ENCODE measurements around the gene PLVAP.
"Not testable (repeated sequence)": the region's sequence is repeated elsewhere in the genome, so short reads cannot be mapped to it uniquely, and the experiment has no call there.

PLVAP gene

GRCh38 chr19:17393002-17393401, 15.9 kb upstream of the PLVAP start:
- in situ Hi-C loops (cut with HindIII; ENCODE audit: low pct_unique_long_range_greater_than_20kb, low sequenced_read_pairs): no loop called here
- no peak for TF ChIP-seq JUND (IDR thresholded peaks at IDR 0.05; ENCODE audit: low read depth)
- DNase-seq (ENCODE audit: low read depth in 1 of 2, low spot score in 1 of 2): peak in 1 of 2 experiments; percentile 24

DNA sequence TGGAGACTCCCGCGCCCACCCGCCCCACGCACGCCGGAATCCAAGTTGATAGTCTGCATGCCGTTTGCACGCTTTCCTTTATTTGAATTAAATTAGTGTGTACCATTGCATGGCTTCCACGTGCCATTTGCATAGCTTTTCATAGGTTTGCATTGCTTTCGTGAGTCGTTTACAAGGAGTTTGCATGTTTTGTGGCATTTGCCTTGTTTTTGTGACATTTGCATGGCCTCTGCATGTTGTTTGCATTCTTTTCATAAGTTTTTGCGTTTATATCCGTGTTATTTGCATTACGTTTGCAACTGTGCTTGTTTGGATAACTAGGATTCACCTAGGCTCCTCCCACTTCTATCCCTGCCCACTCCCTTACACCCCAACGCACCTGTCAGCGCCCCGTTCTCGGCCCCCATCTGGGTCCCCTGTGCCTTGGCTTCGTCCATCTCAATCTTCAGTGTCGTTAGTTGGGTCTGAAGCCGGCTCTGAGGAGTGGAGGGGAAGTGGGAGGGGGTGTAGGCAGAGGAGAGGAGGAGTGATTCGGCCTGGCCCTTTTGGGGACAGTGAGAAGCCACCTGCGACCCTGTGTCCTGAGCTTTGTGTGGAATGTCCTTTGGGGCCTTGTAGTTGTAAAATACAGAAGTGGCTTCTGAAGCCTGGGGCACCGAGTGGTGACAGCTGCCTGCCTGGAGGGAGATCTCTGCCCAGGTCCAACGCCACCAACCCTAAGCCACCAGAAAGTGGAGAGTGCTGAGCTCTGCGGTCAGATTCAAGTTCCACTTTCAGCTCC, 14.4 kb upstream of the PLVAP start:
- in situ Hi-C loops (cut with HindIII; ENCODE audit: low pct_unique_long_range_greater_than_20kb, low sequenced_read_pairs): no loop called here
- no peak for TF ChIP-seq JUND (IDR thresholded peaks at IDR 0.05; ENCODE audit: low read depth)
- peak in 1 of 2 experiments; percentile 43 for DNase-seq (ENCODE audit: low read depth in 1 of 2, low spot score in 1 of 2)

DNA sequence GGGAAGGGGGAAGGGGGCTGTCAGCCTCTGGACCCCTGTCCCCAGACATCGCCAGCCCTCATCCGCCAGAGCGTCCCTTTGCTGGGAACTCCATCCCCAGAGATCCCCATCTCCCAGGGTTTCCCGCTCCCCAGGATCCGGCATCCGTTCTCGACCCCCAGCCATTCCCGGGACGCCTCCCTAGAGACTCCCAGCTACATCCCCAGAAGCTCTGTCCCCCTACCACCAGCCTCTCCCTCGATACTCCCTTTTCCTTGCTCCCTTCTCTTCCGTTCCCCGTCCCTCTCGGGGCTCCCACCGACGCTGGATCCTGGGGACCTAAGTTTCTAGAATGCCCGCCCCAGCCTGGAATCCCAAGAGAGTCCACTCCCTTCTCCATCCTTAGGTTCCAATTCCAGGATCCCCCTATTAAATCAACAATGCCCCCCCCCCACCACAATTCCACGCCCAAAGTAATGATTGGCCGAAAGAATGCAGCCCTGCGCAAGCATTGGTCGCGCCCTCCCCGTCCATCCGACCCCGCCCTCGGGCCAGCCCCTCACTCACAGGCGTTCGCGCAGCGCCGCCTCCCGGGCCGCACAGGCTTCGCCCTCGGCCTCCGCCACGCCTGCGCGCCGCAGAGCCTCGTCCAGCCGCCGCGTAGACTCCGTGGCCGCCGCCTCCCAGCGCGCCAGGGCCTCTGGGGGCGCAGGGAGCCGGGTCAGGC, 13.7 kb upstream of the PLVAP start:
- TF ChIP-seq JUND (IDR thresholded peaks at IDR 0.05; ENCODE audit: low read depth): no peak
- DNase-seq (ENCODE audit: low read depth in 1 of 2, low spot score in 1 of 2): peak; percentile 93 to 94
- in situ Hi-C loops (cut with HindIII; ENCODE audit: low pct_unique_long_range_greater_than_20kb, low sequenced_read_pairs): no loop called here

DNA sequence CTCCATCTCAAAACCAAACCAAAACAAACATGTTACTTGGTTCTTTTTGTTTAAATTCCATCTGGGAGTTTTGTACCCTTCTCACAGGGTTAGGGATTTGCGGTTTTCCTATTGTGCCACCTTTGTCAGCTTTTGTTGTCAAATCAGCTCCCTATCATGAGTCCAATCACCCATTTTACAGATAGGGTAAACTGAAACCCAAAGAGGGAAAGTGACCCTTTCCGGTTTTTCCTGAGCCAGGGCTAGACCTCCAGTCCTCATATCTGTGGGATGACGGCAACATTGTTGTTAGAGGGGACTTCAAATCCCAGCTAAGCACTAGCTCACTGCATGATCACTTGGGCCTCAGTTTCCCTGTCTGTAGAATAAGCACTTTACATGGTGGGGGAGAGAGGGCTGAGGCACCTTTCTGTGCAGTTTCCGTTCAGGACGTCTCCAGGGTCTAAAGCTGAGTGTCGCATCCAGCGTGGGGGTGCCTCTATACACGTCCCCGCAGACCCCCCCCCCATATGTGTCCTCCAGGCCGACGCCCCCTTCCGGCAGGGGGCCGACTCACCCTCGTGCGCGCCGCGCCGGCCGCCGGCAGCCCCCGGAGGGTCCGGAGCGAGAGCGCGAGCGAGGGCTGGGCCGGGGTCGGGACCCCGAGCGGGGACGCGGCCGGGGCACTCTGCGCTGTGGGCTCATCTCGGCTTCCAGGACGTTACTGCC, 13.0 kb upstream of the PLVAP start:
- DNase-seq (ENCODE audit: low read depth in 1 of 2, low spot score in 1 of 2): no peak
- TF ChIP-seq JUND (IDR thresholded peaks at IDR 0.05; ENCODE audit: low read depth): no peak
- in situ Hi-C loops (cut with HindIII; ENCODE audit: low pct_unique_long_range_greater_than_20kb, low sequenced_read_pairs): no loop called here

- no peak for TF ChIP-seq JUND (IDR thresholded peaks at IDR 0.05; ENCODE audit: low read depth)
- DNase-seq (ENCODE audit: low read depth in 1 of 2, low spot score in 1 of 2): no peak
- in situ Hi-C loops (cut with HindIII; ENCODE audit: low pct_unique_long_range_greater_than_20kb, low sequenced_read_pairs): no loop called here
Observed at GRCh38 chr19:17389288-17389687, 12.1 kb upstream of the PLVAP start.

DNA sequence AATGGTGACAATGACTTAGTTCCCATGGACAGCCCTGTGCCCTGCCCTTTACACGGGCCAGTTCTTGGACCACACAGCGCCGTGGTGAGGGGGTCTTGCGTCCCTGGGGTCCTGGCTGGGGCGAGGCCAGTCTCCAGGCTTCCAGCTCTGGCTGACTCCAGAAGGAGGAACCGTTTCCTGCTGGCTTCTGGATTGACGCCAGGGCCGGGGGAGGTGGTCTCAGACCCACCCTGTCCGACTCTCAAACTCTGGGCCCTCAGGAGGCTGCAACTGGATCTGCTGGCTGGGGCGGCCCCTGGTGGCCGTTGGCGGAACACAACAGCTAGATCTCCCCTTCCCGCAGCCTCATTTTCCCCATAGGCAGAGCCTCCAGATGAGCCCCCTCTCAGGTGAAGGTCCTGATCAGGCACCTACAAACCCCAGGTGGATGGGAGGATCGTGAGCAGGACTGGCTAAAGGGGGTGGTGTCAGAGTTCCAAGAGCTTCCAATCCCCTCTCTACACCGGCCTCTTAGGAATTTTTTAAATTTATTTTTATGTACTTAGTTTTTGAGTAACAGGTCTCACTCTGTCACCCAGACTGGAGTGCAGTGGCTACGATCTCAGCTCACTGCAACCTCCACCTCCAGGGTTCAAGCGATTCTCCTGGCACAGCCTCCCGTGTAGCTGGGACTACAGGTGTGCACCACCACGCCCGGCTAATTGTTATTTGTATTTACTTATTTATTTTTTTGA, 8.9 kb upstream of the PLVAP start:
- TF ChIP-seq JUND (IDR thresholded peaks at IDR 0.05; ENCODE audit: low read depth): no peak
- in situ Hi-C loops (cut with HindIII; ENCODE audit: low pct_unique_long_range_greater_than_20kb, low sequenced_read_pairs): no loop called here
- DNase-seq (ENCODE audit: low read depth in 1 of 2, low spot score in 1 of 2): peak; percentile 49 to 52

GRCh38 chr19:17380426-17381138, 3.4 kb upstream of the PLVAP start:
- no peak for DNase-seq (ENCODE audit: low read depth in 1 of 2, low spot score in 1 of 2)
- in situ Hi-C loops (cut with HindIII; ENCODE audit: low pct_unique_long_range_greater_than_20kb, low sequenced_read_pairs): no loop called here
- TF ChIP-seq JUND (IDR thresholded peaks at IDR 0.05; ENCODE audit: low read depth): no peak

DNA sequence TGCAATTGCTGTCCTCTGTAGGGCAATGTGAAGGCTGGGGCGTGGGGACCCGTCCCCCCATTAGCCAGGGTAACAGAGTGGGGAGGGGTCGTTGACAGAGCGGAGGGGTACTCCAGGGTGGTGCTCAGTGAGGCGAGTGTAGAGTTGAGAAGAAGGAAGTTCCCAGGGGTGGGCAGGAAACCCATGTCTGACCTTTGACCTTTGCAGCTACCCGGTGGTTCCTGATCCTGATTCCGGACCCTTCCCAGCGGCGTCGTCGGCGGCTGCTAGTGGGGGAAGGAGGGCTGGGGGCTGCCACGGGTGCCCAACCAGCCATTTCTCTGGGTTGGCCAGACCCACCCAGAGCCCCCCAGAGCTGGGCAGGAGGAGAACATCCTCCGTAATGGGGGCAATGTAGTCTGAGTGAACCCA, 2.1 kb upstream of the PLVAP start:
- no peak for TF ChIP-seq JUND (IDR thresholded peaks at IDR 0.05; ENCODE audit: low read depth)
- in situ Hi-C loops (cut with HindIII; ENCODE audit: low pct_unique_long_range_greater_than_20kb, low sequenced_read_pairs): no loop called here
- DNase-seq (ENCODE audit: low read depth in 1 of 2, low spot score in 1 of 2): no peak

DNA sequence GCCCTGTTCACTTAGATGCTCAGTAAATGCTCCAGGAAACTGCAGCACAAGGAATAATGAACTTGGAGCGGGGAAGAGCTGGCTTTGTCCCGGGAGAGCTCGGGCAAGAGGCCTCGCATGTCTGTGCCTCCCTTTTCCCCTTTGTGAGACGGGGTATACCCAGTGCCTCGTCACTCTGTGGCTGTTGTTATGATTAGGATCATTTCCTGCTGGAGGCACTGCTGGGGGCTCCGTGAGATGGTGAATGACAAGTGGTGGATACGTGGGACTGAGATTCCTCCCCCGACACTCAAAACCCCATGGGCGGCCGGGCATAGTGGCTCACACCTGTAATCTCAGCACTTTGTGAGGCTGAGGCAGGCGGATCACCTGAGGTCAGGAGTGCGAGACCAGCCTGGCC, 1.1 kb upstream of the PLVAP start:
- no peak for TF ChIP-seq JUND (IDR thresholded peaks at IDR 0.05; ENCODE audit: low read depth)
- no peak for DNase-seq (ENCODE audit: low read depth in 1 of 2, low spot score in 1 of 2)
- in situ Hi-C loops (cut with HindIII; ENCODE audit: low pct_unique_long_range_greater_than_20kb, low sequenced_read_pairs): no loop called here

DNA sequence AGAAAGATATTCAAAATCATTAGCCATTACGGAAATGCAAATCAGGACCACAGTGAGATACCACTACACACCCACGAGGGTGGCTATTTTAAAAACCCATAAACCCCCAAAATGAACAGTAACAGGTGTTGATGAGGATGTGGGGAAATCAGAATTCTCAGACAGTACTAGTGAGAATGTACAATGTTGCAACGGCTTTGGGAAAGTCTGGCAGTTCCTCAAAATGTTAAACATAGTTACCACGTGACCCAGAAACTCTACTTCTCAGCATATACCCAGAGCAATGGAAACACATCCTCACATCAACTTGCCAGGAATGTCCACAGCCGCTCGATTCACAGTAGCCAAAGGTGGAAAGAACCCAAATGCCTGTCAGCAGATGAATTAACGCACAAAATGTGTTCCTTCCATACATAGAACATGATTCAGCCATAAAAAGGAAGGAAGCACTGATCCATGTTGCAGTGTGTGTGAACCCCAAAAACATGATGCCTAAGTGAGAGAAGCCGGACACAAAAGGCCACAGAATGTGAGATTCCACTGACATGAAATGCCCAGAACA, 7.0 kb downstream of the PLVAP start:
- TF ChIP-seq JUND (IDR thresholded peaks at IDR 0.05; ENCODE audit: low read depth): no peak
- no peak for DNase-seq (ENCODE audit: low read depth in 1 of 2, low spot score in 1 of 2)
- in situ Hi-C loops (cut with HindIII; ENCODE audit: low pct_unique_long_range_greater_than_20kb, low sequenced_read_pairs): no loop called here

DNA sequence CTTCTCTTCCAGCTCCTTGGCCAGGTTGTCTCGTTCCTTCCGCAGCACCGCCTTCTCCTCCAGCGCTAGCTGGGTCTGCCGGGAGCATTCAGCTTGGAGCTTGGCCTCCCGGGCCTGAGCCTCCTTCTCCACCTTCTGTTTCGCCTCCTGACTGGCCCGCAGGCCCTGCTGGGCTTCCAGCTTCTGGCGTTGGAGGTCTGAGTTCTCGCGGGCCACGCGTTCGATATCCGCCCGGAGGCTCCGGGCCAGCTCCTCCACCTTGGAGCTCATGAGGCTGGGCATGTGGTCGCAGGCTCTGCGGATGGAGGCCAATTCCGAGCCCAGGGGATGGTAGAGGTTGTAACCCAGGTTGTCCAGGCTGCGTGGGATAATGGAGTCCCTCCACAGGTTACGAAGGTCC, 11.8 kb downstream of the PLVAP start:
- DNase-seq (ENCODE audit: low read depth in 1 of 2, low spot score in 1 of 2): no peak
- TF ChIP-seq JUND (IDR thresholded peaks at IDR 0.05; ENCODE audit: low read depth): no peak
- in situ Hi-C loops (cut with HindIII; ENCODE audit: low pct_unique_long_range_greater_than_20kb, low sequenced_read_pairs): no loop called here

- in situ Hi-C loops (cut with HindIII; ENCODE audit: low pct_unique_long_range_greater_than_20kb, low sequenced_read_pairs); DNase-seq (ENCODE audit: low read depth in 1 of 2, low spot score in 1 of 2): not testable (repeated sequence)
Observed at GRCh38 chr19:17363852-17364605, 13.1 kb downstream of the PLVAP start.
